Thyroid gland (tissue), 4 donors: Measurements from ENCODE around the gene ALKBH3.

ENCODE experiments used
- POLR2A ChIP-seq, 2 donors: fragments of 450-650 bp; IDR thresholded peaks; one replicate each; pipeline ENCODE4 v1.6.1; 2017; ENCODE audit warnings: antibody characterized with exemption in 2 of 2, mild to moderate bottlenecking in 2 of 2, moderate library complexity in 1 of 2
- TF ChIP-seq, protein P1 (sequence below), 6 experiments: fragments of 200-600 bp in 3 of 6; fragments of 450-650 bp in 3 of 6; sonication (generic) in 3 of 6; IDR thresholded peaks; one replicate each; pipeline ENCODE4 v1.5.1; 2016 to 2019; ENCODE audit warnings: antibody characterized with exemption in 6 of 6, mild to moderate bottlenecking in 2 of 6, inconsistent platforms in 1 of 6, moderate library complexity in 1 of 6

DNA sequence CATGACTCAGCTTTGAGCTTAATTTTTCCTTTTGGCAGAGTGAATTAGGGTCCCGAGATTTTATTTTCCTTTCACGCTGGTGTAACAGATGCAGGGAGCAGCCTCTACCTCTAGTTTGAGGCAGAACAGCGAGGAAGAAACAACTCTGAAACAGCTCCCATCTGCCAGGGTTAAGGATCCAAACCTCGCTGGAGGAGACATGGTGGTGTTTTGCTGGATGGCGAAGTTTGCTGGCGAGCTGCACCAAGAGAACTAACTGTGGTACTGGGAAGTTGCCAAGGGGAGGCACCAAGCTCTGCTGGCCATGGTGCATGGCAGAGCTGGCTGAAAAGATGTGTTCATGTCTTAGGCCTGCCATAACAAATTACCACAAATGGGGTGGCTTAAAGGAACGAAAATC is 7.6 kb upstream of the ALKBH3 start:
- TF ChIP-seq, protein P1, sequence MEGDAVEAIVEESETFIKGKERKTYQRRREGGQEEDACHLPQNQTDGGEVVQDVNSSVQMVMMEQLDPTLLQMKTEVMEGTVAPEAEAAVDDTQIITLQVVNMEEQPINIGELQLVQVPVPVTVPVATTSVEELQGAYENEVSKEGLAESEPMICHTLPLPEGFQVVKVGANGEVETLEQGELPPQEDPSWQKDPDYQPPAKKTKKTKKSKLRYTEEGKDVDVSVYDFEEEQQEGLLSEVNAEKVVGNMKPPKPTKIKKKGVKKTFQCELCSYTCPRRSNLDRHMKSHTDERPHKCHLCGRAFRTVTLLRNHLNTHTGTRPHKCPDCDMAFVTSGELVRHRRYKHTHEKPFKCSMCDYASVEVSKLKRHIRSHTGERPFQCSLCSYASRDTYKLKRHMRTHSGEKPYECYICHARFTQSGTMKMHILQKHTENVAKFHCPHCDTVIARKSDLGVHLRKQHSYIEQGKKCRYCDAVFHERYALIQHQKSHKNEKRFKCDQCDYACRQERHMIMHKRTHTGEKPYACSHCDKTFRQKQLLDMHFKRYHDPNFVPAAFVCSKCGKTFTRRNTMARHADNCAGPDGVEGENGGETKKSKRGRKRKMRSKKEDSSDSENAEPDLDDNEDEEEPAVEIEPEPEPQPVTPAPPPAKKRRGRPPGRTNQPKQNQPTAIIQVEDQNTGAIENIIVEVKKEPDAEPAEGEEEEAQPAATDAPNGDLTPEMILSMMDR (IDR thresholded peaks at IDR 0.05): no peak
- TF ChIP-seq POLR2A (IDR thresholded peaks at IDR 0.05): no peak
